ENCODE data around the gene PNPLA5.

Gene PNPLA5

GRCh38 chr22:43852573-43853327 lies 39.1 kb downstream of the PNPLA5 start:
- ATAC-seq: no peak
- no peak for TF ChIP-seq CSRNP3 (CRISPR knock-in tag; IDR thresholded peaks at IDR 0.05)
- no peak for TF ChIP-seq ZFP3 (CRISPR knock-in tag; IDR thresholded peaks at IDR 0.05)
- TF ChIP-seq RARB (CRISPR knock-in tag; IDR thresholded peaks at IDR 0.05): no peak
- TF ChIP-seq TOX (CRISPR knock-in tag; IDR thresholded peaks at IDR 0.05; ENCODE audit: borderline replicate concordance): no peak
- no peak for TF ChIP-seq ZC3H10 (CRISPR knock-in tag; IDR thresholded peaks at IDR 0.05)
- no peak for TF ChIP-seq ARNTL (CRISPR knock-in tag; IDR thresholded peaks at IDR 0.05; ENCODE audit: borderline replicate concordance, low read depth)
- no peak for TF ChIP-seq TSHZ2 (CRISPR knock-in tag; IDR thresholded peaks at IDR 0.05)
- TF ChIP-seq ISL1 (CRISPR knock-in tag; IDR thresholded peaks at IDR 0.05): no peak
- no peak for TF ChIP-seq PPARA (CRISPR knock-in tag; IDR thresholded peaks at IDR 0.05; ENCODE audit: borderline replicate concordance)
- no peak for TF ChIP-seq SNAI2 (CRISPR knock-in tag; IDR thresholded peaks at IDR 0.05)
- TF ChIP-seq ZNF8 (CRISPR knock-in tag; IDR thresholded peaks at IDR 0.05): no peak
- TF ChIP-seq ESRRG (CRISPR knock-in tag; IDR thresholded peaks at IDR 0.05): no peak
- TF ChIP-seq TCF4 (CRISPR knock-in tag; IDR thresholded peaks at IDR 0.05; ENCODE audit: borderline replicate concordance): no peak
- no peak for TF ChIP-seq PATZ1 (CRISPR knock-in tag; IDR thresholded peaks at IDR 0.05; ENCODE audit: borderline replicate concordance)
- TF ChIP-seq POU6F1 (CRISPR knock-in tag; IDR thresholded peaks at IDR 0.05; ENCODE audit: borderline replicate concordance, low read depth): no peak
- no peak for TF ChIP-seq ZFP30 (CRISPR knock-in tag; IDR thresholded peaks at IDR 0.05)

- no peak for ATAC-seq
- no peak for TF ChIP-seq CSDC2 (CRISPR knock-in tag; IDR thresholded peaks at IDR 0.05)
- TF ChIP-seq GLIS3 (CRISPR knock-in tag; IDR thresholded peaks at IDR 0.05): no peak
- TF ChIP-seq ZNF8 (CRISPR knock-in tag; IDR thresholded peaks at IDR 0.05): no peak
- TF ChIP-seq SNAI2 (CRISPR knock-in tag; IDR thresholded peaks at IDR 0.05): no peak
- no peak for TF ChIP-seq CSRNP3 (CRISPR knock-in tag; IDR thresholded peaks at IDR 0.05)
- no peak for TF ChIP-seq ZFP30 (CRISPR knock-in tag; IDR thresholded peaks at IDR 0.05)
- TF ChIP-seq ISL1 (CRISPR knock-in tag; IDR thresholded peaks at IDR 0.05): no peak
- no peak for TF ChIP-seq TSHZ2 (CRISPR knock-in tag; IDR thresholded peaks at IDR 0.05)
- no peak for TF ChIP-seq PPARA (CRISPR knock-in tag; IDR thresholded peaks at IDR 0.05; ENCODE audit: borderline replicate concordance)
- TF ChIP-seq BACH2 (CRISPR knock-in tag; IDR thresholded peaks at IDR 0.05; ENCODE audit: borderline replicate concordance): no peak
- no peak for TF ChIP-seq ZNF70 (CRISPR knock-in tag; IDR thresholded peaks at IDR 0.05)
- TF ChIP-seq TCF4 (CRISPR knock-in tag; IDR thresholded peaks at IDR 0.05; ENCODE audit: borderline replicate concordance): no peak
- TF ChIP-seq ZFP3 (CRISPR knock-in tag; IDR thresholded peaks at IDR 0.05): no peak
- TF ChIP-seq ZC3H10 (CRISPR knock-in tag; IDR thresholded peaks at IDR 0.05): no peak
- TF ChIP-seq PATZ1 (CRISPR knock-in tag; IDR thresholded peaks at IDR 0.05; ENCODE audit: borderline replicate concordance): no peak
- no peak for TF ChIP-seq OSR1 (CRISPR knock-in tag; IDR thresholded peaks at IDR 0.05)
- TF ChIP-seq ZNF565 (CRISPR knock-in tag; conservative IDR thresholded peaks at IDR 0.05; ENCODE audit: low read depth): no peak
- no peak for TF ChIP-seq RARB (CRISPR knock-in tag; IDR thresholded peaks at IDR 0.05)
- no peak for TF ChIP-seq ARNTL (CRISPR knock-in tag; IDR thresholded peaks at IDR 0.05; ENCODE audit: borderline replicate concordance, low read depth)
- no peak for TF ChIP-seq TOX (CRISPR knock-in tag; IDR thresholded peaks at IDR 0.05; ENCODE audit: borderline replicate concordance)
Observed at GRCh38 chr22:43851979-43852307, 39.9 kb downstream of the PNPLA5 start.

Measured in SK-N-SH treated with all-trans-retinoic acid at 6 μM for 48 hours (cell line).